AG09319 (cell line): Measurements from ENCODE around the gene HOXB13.

Source experiments
- DNase-seq: peaks from one replicate; pipeline ENCODE4 v3.0.0-alpha.2; 2010; ENCODE audit warnings: low read depth; ENCODE audit errors: extremely low read depth
- CTCF ChIP-seq: IDR thresholded peaks from 2 replicates; pipeline ENCODE4 v1.5.1; 2011; ENCODE audit warnings: low read depth, mild to moderate bottlenecking, inconsistent platforms, low read length, moderate library complexity

HOXB13 gene

GRCh38 chr17:48730240-48730550, 1.6 kb upstream of the HOXB13 start:
- no peak for TF ChIP-seq CTCF
- no peak for DNase-seq

GRCh38 chr17:48729335-48730239, 1.0 kb upstream of the HOXB13 start:
- TF ChIP-seq CTCF = no peak

GRCh38 chr17:48727415-48728175, 955 bp downstream of the HOXB13 start:
- DNase-seq = no peak
- TF ChIP-seq CTCF = no peak

More at GRCh38 chr17:48729335-48730239, 1.0 kb upstream of the HOXB13 start:
- no peak for DNase-seq

GRCh38 chr17:48726916-48727286, 1.6 kb downstream of the HOXB13 start:
- DNase-seq = no peak
- TF ChIP-seq CTCF = no peak

GRCh38 chr17:48726114-48726915, 2.2 kb downstream of the HOXB13 start:
- no peak for DNase-seq

GRCh38 chr17:48725288-48726064, 3.1 kb downstream of the HOXB13 start:
- DNase-seq = no peak
- no peak for TF ChIP-seq CTCF

More at GRCh38 chr17:48726114-48726915, 2.2 kb downstream of the HOXB13 start:
- TF ChIP-seq CTCF = no peak
